Body of pancreas (tissue), 4 donors: Measurements from ENCODE around the gene TCFL5.

ENCODE experiments used
- CTCF ChIP-seq, 7 experiments: fragments of 450-650 bp in 4 of 7; fragments of 200-600 bp in 3 of 7; sonication (generic) in 3 of 7; IDR thresholded peaks; one replicate each; pipeline ENCODE4 v1.5.1; 2016 to 2019; ENCODE audit warnings: antibody characterized with exemption in 7 of 7
- POLR2A ChIP-seq, 3 donors: fragments of 450-650 bp; IDR thresholded peaks; one replicate each; pipeline ENCODE4 v1.6.1; 2016; ENCODE audit warnings: antibody characterized with exemption in 3 of 3, mild to moderate bottlenecking in 2 of 3

DNA sequence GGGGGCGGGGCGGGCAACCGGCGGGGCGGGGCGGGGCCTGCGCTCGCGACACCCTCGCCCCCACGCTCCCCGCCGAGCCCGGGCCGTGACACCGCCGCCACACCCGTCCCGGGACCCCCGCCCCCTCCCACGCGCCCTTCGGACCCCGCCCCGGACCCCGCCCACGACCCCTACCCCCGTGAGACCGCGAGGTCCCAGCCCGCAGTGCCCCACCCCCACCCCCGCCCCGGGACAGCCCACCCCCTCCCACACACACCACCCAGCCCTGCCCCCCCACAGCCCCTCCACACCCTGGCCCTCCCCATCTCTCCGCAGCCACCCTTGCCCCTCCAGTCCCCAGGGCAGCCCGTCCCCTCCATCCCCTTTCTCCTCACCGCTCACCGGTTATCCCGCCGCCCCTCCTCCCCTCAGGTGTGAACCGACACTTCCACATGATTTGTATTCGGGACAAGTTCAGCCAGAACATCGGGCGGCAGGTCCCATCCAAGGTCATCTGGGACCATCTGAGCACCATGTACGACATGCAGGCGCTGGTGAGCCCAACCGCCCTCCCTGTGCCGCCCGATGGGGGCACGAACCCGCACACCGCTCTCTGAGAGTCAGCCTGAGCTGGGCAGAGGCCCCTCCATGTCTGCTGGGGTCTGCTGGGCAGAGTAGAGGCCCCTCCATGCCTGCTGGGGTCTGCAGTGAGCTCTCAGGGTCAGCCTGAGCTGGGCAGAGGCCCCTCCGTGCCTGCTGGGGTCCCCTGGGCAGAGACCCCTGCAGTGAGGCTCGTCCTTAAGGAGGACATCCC lies 64.7 kb downstream of the TCFL5 start:
- TF ChIP-seq CTCF (IDR thresholded peaks at IDR 0.05): no peak
- TF ChIP-seq POLR2A (IDR thresholded peaks at IDR 0.05): no peak
